ENCODE results near the gene CDX4. TPM values are rescaled to one million over a fixed set of nuclear protein-coding genes. Genes with fewer than 3 reads are reported as not detected.

Gene CDX4
- total RNA-seq, 1 donor from 2014 or later, result not detected

DNA sequence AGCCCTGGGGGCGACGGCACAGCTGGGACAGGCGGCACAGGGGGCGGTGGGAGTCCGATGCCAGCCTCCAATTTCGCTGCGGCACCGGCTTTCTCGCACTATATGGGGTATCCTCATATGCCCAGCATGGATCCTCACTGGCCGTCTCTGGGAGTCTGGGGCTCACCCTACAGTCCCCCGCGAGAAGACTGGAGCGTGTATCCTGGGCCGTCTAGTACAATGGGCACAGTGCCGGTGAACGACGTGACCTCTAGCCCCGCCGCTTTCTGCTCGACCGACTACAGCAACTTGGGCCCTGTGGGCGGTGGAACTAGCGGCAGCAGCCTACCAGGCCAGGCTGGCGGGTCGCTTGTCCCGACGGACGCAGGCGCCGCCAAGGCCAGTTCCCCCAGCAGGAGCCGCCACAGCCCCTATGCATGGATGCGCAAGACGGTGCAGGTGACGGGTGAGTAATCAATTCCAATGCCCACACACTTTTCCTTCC is 500 bp downstream of the CDX4 start:
- Histone ChIP-seq H3K27me3 (ENCODE audit: control insufficient read depth, insufficient read depth, low read length) (peaks cover 9% of the 10 kb centered on the region), H3K36me3 (ENCODE audit: control insufficient read depth, insufficient read depth, low read length) (no peaks in the 10 kb centered on the region), H3K4me3 (ENCODE audit: low read depth, low read length) (no peak overlapping the region)
- peak; percentile 3 for TF ChIP-seq CTCF (IDR thresholded peaks at IDR 0.05; ENCODE audit: insufficient read depth, low read length, severe bottlenecking)
- DNase-seq (ENCODE audit: low read depth) (no peak), FAIRE-seq (no peak)

DNA sequence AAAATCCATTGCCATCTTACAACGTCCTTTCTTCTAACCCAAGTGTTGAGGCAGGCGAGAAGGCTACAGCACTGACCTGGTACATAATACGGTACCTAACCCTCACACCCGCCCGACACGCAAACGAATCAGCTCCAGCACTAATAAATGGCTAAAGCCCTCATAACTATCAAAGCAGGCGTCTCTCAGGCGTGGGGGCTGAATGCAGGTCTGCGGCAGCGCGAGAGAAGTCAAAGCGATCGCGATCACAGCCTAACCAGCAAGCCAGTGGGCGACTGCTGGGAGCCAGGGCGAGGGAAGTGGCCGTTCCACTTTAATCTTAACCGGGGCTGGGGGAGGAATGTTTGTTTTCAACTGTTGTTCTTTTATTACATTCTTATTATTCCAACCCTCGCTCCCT is 1.5 kb downstream of the CDX4 start:
- H3K36me3 ChIP-seq (ENCODE audit: control insufficient read depth, insufficient read depth, low read length), result no peaks in the 10 kb centered on the region
- TF ChIP-seq CTCF (IDR thresholded peaks at IDR 0.05; ENCODE audit: insufficient read depth, low read length, severe bottlenecking), result no peak
- no peak overlapping the region for H3K4me3 ChIP-seq (ENCODE audit: low read depth, low read length)
- peaks cover 9% of the 10 kb centered on the region for H3K27me3 ChIP-seq (ENCODE audit: control insufficient read depth, insufficient read depth, low read length)
- no peak for DNase-seq (ENCODE audit: low read depth)
- FAIRE-seq, result no peak

DNA sequence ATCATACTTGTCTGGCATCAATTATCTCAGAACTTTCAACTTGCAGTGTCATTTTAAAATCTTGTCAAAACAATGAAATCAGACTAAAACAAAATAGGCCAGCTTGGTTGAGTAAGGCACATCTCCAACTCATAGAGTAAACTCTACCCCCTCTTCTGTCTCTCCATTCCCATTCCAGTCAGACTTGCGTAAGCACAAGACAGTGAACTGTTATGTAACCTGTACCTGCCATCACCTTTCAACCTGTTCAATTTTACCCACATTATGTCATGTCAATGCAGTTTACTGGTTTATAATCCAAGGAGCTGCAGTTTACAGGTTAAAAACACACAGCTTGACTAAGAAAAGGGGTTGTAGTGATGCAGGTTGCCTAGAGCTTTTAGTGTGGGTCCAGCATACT is 8.3 kb downstream of the CDX4 start:
- Histone ChIP-seq H3K4me3 (ENCODE audit: low read depth, low read length) (no peak overlapping the region), H3K27me3 (ENCODE audit: control insufficient read depth, insufficient read depth, low read length) (no peaks in the 10 kb centered on the region), H3K36me3 (ENCODE audit: control insufficient read depth, insufficient read depth, low read length) (no peaks in the 10 kb centered on the region)
- no peak for DNase-seq (ENCODE audit: low read depth)
- no peak for FAIRE-seq
- no peak for TF ChIP-seq CTCF (IDR thresholded peaks at IDR 0.05; ENCODE audit: insufficient read depth, low read length, severe bottlenecking)

DNA sequence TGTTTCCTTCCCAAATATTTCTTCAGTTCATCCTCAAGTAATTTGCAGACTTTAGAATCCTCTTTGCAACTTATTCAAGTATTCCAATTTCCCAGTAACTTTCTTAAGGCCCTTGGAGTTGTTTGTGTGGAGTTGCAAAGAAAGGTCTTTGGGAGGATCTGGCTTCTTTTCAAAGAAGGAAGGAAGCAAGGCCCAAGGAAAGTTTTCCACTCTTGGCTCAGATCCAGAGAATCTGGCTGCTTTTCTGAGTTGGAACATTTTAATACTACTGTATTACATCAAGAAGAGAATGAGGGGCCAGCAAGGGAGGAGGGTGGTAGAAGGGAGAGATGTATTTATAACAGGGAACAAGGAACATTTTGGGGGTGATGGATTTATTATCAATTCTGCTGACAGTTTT is 10.5 kb downstream of the CDX4 start:
- FAIRE-seq (no peak), DNase-seq (ENCODE audit: low read depth) (no peak)
- TF ChIP-seq CTCF (IDR thresholded peaks at IDR 0.05; ENCODE audit: insufficient read depth, low read length, severe bottlenecking), result no peak
- Histone ChIP-seq H3K36me3 (ENCODE audit: control insufficient read depth, insufficient read depth, low read length) (no peaks in the 10 kb centered on the region), H3K27me3 (ENCODE audit: control insufficient read depth, insufficient read depth, low read length) (no peaks in the 10 kb centered on the region), H3K4me3 (ENCODE audit: low read depth, low read length) (no peak overlapping the region)

DNA sequence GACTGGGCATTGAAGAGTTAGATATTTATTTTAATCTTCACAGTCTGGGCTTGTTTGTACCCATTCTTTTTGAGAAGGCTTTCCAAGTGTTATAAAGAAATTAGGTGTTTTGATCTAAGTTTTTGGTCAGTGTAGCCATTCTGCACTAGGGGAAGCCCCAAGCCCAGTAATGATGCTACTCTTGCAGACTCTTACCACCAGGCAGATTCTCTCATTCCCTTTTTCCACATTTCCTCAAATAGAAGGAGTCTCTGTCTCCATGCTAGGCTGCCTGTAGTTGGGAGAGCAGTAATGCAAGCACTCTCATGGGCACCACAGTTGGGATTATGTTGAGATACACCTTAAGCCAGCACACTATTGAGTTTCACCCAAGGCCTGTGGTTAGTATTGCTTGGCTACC is 21.5 kb downstream of the CDX4 start:
- Histone ChIP-seq H3K4me3 (ENCODE audit: low read depth, low read length) (no peak overlapping the region), H3K27me3 (ENCODE audit: control insufficient read depth, insufficient read depth, low read length) (no peaks in the 10 kb centered on the region), H3K36me3 (ENCODE audit: control insufficient read depth, insufficient read depth, low read length) (no peaks in the 10 kb centered on the region)
- no peak for DNase-seq (ENCODE audit: low read depth)
- no peak for FAIRE-seq
- no peak for TF ChIP-seq CTCF (IDR thresholded peaks at IDR 0.05; ENCODE audit: insufficient read depth, low read length, severe bottlenecking)

DNA sequence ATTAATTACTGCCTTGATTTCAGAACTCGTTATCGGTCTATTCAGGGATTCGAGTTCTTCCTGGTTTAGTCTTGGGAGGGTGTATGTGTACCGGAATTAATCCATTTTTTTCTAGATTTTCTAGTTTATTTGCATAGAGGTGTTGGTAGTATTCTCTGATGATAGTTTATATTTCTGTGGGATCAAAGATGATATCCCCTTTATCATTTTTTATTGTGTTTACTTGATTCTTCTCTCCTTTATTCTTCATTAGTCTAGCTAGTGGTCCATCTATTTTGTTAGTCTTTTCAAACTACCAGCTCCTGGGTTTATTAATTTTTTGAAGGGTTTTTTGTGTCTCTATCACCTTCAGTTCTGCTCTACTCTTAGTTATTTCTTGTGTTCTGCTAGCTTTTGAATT is 32.1 kb downstream of the CDX4 start:
- Histone ChIP-seq H3K4me3 (ENCODE audit: low read depth, low read length) (no peak overlapping the region), H3K36me3 (ENCODE audit: control insufficient read depth, insufficient read depth, low read length) (no peaks in the 10 kb centered on the region), H3K27me3 (ENCODE audit: control insufficient read depth, insufficient read depth, low read length) (no peaks in the 10 kb centered on the region)
- DNase-seq (ENCODE audit: low read depth), result no peak
- TF ChIP-seq CTCF (IDR thresholded peaks at IDR 0.05; ENCODE audit: insufficient read depth, low read length, severe bottlenecking), result no peak
- no peak for FAIRE-seq
